ENCODE data around the gene CELA3B.

Gene CELA3B

GRCh38 chr1:21932127-21932526 is 44.7 kb upstream of the CELA3B start:
- Histone ChIP-seq H3K9ac (no peak overlapping the region), H3K36me3 (ENCODE audit: control insufficient read depth, insufficient read depth, low read length) (no peaks in the 10 kb centered on the region), H3K4me2 (ENCODE audit: low read length) (no peak overlapping the region), H3K9me3 (ENCODE audit: control insufficient read depth, low read length) (no peaks in the 10 kb centered on the region), H3K4me1 (peaks cover 10% of the 10 kb centered on the region), H3K27ac (no peak overlapping the region), H3K27me3 (ENCODE audit: control insufficient read depth, insufficient read depth, low read length) (no peaks in the 10 kb centered on the region), H3K4me3 (ENCODE audit: low read depth, low read length) (no peak overlapping the region), H2AFZ (no peak overlapping the region), H3K79me2 (no peaks in the 10 kb centered on the region)
- TF ChIP-seq, protein P1, sequence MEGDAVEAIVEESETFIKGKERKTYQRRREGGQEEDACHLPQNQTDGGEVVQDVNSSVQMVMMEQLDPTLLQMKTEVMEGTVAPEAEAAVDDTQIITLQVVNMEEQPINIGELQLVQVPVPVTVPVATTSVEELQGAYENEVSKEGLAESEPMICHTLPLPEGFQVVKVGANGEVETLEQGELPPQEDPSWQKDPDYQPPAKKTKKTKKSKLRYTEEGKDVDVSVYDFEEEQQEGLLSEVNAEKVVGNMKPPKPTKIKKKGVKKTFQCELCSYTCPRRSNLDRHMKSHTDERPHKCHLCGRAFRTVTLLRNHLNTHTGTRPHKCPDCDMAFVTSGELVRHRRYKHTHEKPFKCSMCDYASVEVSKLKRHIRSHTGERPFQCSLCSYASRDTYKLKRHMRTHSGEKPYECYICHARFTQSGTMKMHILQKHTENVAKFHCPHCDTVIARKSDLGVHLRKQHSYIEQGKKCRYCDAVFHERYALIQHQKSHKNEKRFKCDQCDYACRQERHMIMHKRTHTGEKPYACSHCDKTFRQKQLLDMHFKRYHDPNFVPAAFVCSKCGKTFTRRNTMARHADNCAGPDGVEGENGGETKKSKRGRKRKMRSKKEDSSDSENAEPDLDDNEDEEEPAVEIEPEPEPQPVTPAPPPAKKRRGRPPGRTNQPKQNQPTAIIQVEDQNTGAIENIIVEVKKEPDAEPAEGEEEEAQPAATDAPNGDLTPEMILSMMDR (IDR thresholded peaks at IDR 0.05) = no peak

DNA sequence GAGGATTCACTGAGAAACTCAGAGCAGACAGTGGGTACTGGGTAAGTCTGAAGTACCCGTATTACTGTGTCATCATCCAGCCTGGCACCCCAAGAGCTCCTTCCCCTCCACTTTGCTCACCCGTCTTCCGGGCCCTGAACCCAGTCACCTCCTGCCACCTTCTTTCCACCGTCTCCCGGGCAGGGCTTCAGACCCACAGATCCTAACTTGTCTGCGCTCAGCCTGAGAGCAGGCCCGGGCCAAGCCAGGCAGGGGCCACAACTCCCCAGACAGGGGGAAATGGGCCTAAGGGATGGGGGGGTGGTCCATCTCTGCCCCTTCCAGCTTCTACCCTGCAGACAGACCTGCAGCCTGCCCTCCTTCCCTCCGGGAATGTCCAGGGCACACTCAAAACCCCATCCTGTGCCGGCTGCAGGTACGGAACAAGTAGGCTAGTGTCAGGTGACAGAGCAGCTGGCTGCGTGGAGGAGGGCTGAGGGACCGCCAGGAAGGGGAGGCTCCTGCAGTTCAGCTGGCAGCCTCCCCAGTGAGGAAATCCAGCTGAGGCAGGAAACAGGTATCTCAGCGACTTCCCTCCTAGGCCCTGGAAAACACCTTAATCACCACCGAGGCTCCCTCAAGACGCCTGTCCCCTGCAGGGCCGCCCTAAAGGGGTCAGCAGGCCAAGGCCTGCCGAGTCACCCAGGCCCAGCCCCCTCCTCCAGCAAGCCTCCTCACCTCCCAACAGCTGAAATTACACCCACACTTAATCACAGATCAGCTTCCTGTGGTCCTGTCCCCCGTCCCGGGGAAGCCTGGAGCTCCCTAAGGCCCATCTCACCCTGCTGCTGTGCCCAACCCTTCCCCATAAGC is 43.2 kb upstream of the CELA3B start:
- H3K27ac ChIP-seq = peak overlapping the region; percentile 22
- no peak overlapping the region for H3K9ac ChIP-seq
- peak overlapping the region; percentile 53 for H2AFZ ChIP-seq
- H3K4me3 ChIP-seq (ENCODE audit: low read depth, low read length) = no peak overlapping the region
- H3K27me3 ChIP-seq (ENCODE audit: control insufficient read depth, insufficient read depth, low read length) = no peaks in the 10 kb centered on the region
- H3K79me2 ChIP-seq = no peaks in the 10 kb centered on the region
- no peaks in the 10 kb centered on the region for H3K36me3 ChIP-seq (ENCODE audit: control insufficient read depth, insufficient read depth, low read length)
- H3K4me2 ChIP-seq (ENCODE audit: low read length) = peak overlapping the region; percentile 57
- peaks cover 10% of the 10 kb centered on the region for H3K4me1 ChIP-seq
- H3K9me3 ChIP-seq (ENCODE audit: control insufficient read depth, low read length) = no peaks in the 10 kb centered on the region
- TF ChIP-seq, protein P1 (IDR thresholded peaks at IDR 0.05) = no peak

DNA sequence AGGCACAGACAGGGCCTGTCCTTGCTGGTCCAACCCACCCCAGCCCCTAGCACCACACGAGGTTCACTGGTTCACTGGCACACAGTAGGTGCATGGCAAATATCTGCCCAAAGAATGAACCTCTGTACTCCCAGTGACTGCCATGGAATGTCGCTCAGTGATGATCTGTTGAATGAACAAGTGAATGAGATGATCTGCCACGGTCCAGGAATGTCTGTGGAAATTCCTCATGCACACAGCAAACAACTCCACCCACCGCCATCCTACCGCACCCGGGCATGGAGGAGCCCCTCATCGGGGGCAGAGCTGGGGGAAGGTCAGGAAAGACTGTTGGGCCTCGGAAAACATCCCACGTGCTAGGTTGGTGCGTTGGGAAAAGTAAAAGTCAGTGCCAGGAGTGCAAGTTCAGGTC is 41.4 kb upstream of the CELA3B start:
- Histone ChIP-seq H3K4me3 (ENCODE audit: low read depth, low read length) (no peak overlapping the region), H3K9ac (no peak overlapping the region), H3K79me2 (no peaks in the 10 kb centered on the region), H3K27me3 (ENCODE audit: control insufficient read depth, insufficient read depth, low read length) (no peaks in the 10 kb centered on the region), H3K9me3 (ENCODE audit: control insufficient read depth, low read length) (no peaks in the 10 kb centered on the region), H3K4me1 (peaks cover 10% of the 10 kb centered on the region), H3K27ac (no peak overlapping the region), H3K36me3 (ENCODE audit: control insufficient read depth, insufficient read depth, low read length) (no peaks in the 10 kb centered on the region), H2AFZ (no peak overlapping the region), H3K4me2 (ENCODE audit: low read length) (no peak overlapping the region)
- TF ChIP-seq, protein P1 (IDR thresholded peaks at IDR 0.05) = no peak

- no peaks in the 10 kb centered on the region for H3K9me3 ChIP-seq (ENCODE audit: control insufficient read depth, low read length)
- H3K36me3 ChIP-seq (ENCODE audit: control insufficient read depth, insufficient read depth, low read length) = no peaks in the 10 kb centered on the region
- H3K27ac ChIP-seq = no peak overlapping the region
- peak overlapping the region; percentile 46 for H2AFZ ChIP-seq
- peak overlapping the region; percentile 86 for H3K4me2 ChIP-seq (ENCODE audit: low read length)
- no peak overlapping the region for H3K9ac ChIP-seq
- H3K4me3 ChIP-seq (ENCODE audit: low read depth, low read length) = peak overlapping the region; percentile 59
- H3K4me1 ChIP-seq = peaks cover 10% of the 10 kb centered on the region
- no peaks in the 10 kb centered on the region for H3K27me3 ChIP-seq (ENCODE audit: control insufficient read depth, insufficient read depth, low read length)
- H3K79me2 ChIP-seq = no peaks in the 10 kb centered on the region
- TF ChIP-seq, protein P1 (IDR thresholded peaks at IDR 0.05) = no peak
These were observed 40.9 kb upstream of the CELA3B start for GRCh38 chr1:21935891-21936365.

Data from parathyroid adenoma (tissue), 2 donors.